Stimulated activated CD4-positive, alpha-beta T cell treated with anti-CD3 and anti-CD28 coated beads, TNF-alpha, amount 100 ng/mL, for 1 hour (primary cell): ENCODE measurements around the gene KRT84.
A peak's percentile ranks its signal among the peaks of the same experiment; 100 is the strongest.

Source experiments
- DNase-seq, 3 donors: peaks; one replicate each; pipeline ENCODE4 v3.0.0-alpha.2; 2020; ENCODE audit warnings: low read depth in 3 of 3, low spot score in 1 of 3

KRT84 gene

DNA sequence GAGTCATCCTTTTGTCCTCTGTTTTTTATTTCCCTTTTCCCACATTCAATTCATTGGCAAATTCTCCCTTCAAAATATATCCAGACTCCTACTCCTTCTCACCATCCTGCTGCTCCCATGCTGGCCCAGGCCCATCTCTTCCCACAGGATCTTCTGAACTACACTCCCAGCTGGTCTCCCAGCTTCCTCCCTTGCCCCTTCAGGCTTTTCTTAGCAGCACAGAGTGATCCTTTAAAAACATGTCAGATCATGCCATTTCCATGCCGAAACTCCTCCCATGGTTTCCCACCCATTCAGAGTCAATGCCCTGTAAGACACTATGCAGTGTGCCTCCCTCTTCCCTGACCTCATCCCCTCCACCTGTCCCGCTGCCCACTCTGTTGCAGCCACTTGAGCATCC, 2.4 kb upstream of the KRT84 start:
- no peak for DNase-seq

DNA sequence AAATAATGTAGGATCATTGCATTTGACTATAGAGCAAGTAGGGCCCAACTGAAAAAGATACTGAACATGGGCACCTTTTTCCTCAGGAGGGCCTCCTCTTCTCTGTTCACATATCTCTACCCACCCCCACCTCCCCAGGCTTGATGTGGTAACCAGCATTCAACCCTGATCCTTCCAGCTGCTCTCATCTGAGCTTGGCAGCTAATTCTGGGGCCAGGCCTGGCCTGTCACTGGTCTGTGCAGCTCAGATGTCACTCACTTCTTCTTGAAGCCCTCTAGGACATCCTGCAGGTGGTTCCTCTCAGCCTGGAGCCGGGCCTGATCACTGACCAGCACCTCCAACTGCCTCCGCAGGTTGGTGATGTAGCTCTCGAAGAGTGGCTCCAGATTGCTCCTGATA, 2.1 kb downstream of the KRT84 start:
- no peak for DNase-seq

DNA sequence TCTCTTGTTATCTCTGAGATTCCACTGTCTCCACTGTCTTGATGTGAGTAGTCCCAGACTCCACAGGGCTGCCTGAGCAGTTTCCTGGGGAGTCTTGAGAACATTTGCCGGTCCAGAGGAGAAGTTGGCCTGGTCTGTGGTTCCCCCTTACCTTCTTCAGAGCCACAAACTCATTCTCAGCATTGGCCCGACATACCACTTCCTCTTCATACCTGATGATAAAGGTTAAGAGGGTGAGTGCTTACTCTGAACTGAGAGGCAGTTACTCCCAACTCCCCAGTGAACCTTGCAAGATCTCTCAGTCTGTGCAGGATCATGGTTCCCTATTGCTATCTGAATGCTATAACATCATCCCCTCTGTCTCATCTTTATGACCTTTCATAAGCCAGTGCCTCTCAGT, 2.6 kb downstream of the KRT84 start:
- no peak for DNase-seq

- DNase-seq = no peak
Measured at GRCh38 chr12:52381206-52381605, 4.2 kb downstream of the KRT84 start.

GRCh38 chr12:52380271-52380694, 5.2 kb downstream of the KRT84 start:
- no peak for DNase-seq

DNA sequence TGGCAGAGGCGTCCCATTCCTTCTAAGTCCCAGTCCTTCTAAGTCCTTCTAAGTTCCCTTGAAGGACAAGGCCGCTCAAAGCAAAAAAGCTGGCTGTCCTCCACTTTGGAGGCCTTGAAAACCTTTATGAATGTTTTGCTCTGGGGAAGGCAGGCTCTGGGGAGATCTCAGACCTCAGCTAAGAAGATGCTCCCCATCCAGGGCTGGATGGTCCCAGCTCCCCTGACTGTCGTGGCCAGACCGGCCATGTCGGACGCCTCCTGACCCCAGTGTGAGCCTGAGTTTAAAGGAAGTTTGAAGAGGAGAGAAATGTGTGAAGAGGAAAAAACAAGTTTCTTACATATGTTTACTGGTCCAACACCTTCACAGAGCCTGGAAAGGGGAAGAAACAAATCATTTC, 5.9 kb downstream of the KRT84 start:
- no peak for DNase-seq

DNA sequence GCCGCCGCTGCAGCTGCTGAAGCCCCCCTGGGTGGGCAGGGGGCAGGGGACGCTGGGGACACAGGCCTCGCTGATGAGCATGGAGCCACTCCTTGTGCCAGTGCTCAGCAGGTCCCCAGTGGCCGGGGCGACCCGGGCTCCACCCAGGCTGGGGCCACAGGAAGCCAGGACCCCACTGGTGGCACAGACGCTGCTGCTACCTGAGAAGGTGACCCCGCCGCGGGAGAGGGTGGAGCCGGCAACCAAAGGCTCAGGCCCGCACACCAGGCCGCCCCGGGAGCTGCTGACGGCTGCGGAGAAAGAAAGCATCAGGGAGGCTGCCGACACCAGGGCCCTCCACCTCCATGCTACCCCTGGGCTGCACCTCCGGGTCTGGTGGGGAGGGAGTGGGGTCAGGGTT, 7.4 kb downstream of the KRT84 start:
- DNase-seq = no peak

GRCh38 chr12:52377266-52377665, 8.2 kb downstream of the KRT84 start:
- DNase-seq = no peak

- DNase-seq = peak; percentile 3 to 11 (median 11)
Measured at GRCh38 chr12:52372216-52373154, 13.0 kb downstream of the KRT84 start.

GRCh38 chr12:52371716-52372115, 13.7 kb downstream of the KRT84 start:
- no peak for DNase-seq

- no peak for DNase-seq
Measured at GRCh38 chr12:52370926-52371608, 14.4 kb downstream of the KRT84 start.

DNA sequence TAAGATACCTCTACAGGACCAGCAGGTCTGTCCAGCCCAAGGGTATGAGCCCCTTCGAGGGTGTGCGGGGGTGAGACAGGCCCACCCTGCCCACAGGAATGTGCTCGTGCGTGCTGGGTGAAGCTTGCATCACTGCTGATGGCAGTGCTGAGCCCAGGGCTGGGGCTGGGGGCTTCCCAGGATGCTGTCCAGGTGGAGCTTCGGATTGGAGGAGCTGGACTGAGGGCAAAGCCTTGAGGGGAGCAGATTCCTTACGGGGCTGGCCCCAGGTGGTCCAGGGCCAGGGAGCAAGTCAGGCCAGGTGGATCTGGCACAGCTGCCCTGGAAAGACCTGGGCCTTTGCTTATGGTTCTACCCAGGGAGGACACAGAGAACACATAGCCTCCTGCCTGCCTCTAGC, 15.6 kb downstream of the KRT84 start:
- DNase-seq = no peak

- no peak for DNase-seq
Measured at GRCh38 chr12:52369211-52369610, 16.2 kb downstream of the KRT84 start.

- DNase-seq = no peak
Measured at GRCh38 chr12:52368508-52368907, 16.9 kb downstream of the KRT84 start.

DNA sequence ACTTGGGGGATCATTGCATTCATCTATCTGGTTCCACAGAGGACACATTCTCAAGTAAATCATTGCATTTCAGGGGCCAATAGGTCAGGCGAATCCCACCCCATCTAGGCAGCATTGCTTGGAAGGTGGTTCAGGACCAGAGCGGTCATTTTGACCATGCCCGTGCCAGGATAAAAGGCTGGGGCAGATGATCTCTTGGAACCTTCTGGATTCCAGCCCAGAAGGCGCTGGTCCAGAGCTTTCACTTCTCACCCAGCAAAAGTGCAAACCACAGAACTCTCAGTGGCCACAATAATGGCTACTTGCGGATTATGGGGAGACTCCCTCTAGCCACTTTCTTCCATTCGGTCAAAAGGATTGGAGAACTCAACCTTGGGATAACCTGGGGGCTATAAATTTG, 17.6 kb downstream of the KRT84 start:
- no peak for DNase-seq

DNA sequence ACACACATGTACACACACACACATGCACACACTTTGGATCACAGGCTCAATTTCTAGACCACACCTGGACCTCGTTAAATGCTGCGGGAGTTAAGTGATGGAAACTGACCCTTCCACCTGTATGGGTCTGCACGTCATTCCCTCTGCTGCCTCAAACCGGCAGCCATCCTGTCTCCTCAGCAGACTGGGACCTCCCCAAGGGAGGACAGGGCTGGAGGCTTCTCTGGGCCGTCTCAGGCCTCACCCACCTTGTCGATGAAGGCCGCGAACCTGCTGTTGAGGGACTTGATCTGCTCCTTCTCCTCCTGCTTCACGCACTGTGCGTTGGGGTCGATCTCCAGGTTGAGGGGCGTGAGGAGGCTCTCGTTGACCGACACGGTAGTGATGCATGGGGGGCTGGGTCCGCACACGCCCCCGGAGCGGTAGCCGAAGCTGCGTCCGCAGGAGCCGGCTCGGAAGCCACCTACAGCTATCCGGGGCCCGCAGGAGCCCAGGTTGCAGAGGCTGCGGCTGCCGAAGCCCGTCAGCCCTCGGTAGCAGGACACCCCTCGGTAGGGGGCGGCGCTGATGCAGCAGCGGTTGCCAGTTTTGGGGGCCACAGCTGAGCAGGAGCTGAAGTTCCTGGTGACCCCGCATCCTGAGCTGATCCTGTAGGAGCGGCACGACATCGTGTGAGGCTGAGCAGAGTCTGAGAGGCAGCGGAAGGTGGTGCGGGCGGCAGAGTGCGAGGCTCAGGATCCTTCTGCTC, 18.5 kb downstream of the KRT84 start, which contains the start of gene KRT85:
Gene KRT85 (minus strand): TSS at position 744 of the 748 bp plus-strand sequence. CDS start 76 bp downstream, at position 668.
- DNase-seq = no peak

DNA sequence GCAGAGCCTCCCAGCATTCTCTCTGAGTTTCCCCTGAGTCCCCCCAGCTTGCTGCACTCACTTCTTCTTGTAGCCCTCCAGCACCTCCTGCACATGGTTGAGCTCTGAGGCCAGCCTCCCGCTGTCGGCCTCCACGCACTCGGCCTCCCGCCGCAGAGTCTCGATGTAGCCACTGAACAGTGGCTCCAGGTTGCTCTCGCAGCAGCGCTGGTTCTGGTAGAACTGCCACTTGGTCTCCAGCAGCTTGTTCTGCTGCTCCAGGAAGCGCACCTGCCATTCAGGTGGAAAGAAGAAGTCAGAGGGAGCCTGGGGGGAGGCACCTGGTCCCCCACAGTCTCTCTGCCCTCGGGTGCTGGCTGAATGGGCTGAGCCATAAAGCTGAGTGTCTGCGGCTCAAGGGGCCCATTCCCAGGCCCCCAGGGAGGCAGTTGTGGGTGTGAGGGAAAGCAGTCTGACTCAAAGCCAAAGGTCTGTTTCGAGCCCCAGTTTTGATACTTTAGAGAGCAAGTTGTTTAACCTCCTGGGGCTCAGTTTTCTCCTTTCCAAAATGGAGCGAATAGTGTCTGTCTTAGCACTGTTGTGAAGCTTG, 20.5 kb downstream of the KRT84 start:
- DNase-seq = no peak

GRCh38 chr12:52364061-52364460, 21.4 kb downstream of the KRT84 start:
- DNase-seq = no peak

DNA sequence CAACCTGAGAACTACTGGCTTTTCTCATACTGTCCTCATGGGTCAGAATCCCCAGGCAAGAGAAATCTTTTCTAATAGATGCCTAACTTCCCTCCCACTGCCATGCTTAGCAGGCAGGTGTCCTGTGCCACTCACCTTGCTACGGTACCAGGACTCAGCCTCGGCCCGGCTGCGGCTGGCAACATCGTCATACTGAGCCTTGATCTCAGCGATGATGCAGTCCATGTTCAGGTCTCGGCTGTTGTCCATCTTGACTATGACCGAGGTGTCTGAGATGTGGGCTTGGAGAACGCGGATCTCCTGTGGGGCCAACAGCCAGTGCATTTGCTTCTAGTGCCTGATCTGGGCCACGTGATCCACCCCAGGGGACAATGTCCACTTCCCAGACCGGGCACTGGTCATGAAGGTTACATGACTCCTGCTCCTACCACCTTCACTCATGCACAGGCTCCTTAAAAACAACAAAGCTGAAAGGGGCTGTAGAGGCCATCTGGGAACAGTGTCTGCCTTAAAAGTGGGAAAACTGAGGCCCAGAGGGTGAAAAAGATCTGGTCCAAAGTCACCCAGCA, 22.3 kb downstream of the KRT84 start:
- no peak for DNase-seq

- no peak for DNase-seq
Measured at GRCh38 chr12:52362118-52362726, 23.2 kb downstream of the KRT84 start.
